HCT116 (cell line): Measurements from ENCODE around the gene CDK5R1. TPM values are rescaled to one million over a fixed set of nuclear protein-coding genes. Genes with fewer than 3 reads are reported as not detected.

Experiments used
- ATAC-seq: fragments of 200-7000 bp; cut with Tn5 transposase; 2 replicates; pipeline ENCODE4 v1.9.1; 2020; ENCODE audit warnings: mild to moderate bottlenecking, moderate library complexity
- BruUV-seq: library from RNA; stranded (reverse); fragments of 400-500 nt; replicated peaks from 2 replicates; lab custom pipeline; 2021; lab: Mats Ljungman, UMichigan
- CTCF ChIA-PET: fragments of 300-600 bp; sonication (Branson Sonifier 250); formaldehyde crosslinking; loops from one replicate; lab custom pipeline; 2021; ENCODE audit warnings: antibody characterized with exemption; lab: Charles Lee
- POLR2A ChIA-PET: fragments of 300-600, 350-600 bp; sonication (Branson Sonifier 250); formaldehyde crosslinking; loops from one replicate; lab custom pipeline; 2021; ENCODE audit warnings: antibody characterized with exemption; lab: Charles Lee
- RAD21 ChIA-PET, 2 experiments: fragments of 300-600 bp; sonication (Branson Sonifier 250); formaldehyde crosslinking; loops; one replicate each; lab custom pipeline; 2023; ENCODE audit warnings: low total read pairs in 2 of 2; ENCODE audit not compliant: uncharacterized antibody in 2 of 2, unreplicated experiment in 2 of 2, low non-redundant PET in 1 of 2; lab: Charles Lee
- DNase-seq: peaks from one replicate; pipeline ENCODE4 v3.0.0-alpha.2; 2010; ENCODE audit warnings: low read depth, low spot score
- H2AFZ ChIP-seq: fragments of 200-600 bp; shearing (Covaris generic), sonication (generic); 2 replicates; pipeline ENCODE4 v1.6.1; 2017; ENCODE audit warnings: low read depth, mixed run types, mixed read lengths, antibody characterized with exemption, low read length; ENCODE audit not compliant: poor library complexity, severe bottlenecking
- H3K27ac ChIP-seq: 2 replicates; pipeline ENCODE4 v1.5.1; 2012; ENCODE audit warnings: low read depth, low read length
- H3K27me3 ChIP-seq: fragments of 200-600 bp; sonication (generic); 2 replicates; pipeline ENCODE4 v1.6.1; 2016; ENCODE audit warnings: mixed run types, low read length, mixed read lengths; ENCODE audit not compliant: insufficient read depth
- H3K36me3 ChIP-seq, 2 experiments: fragments of 200-500 bp in 1 of 2; fragments of 200-600 bp in 1 of 2; sonication (Bioruptor generic) in 1 of 2; sonication (generic) in 1 of 2; 2 replicates each; pipeline versions ENCODE4 v1.5.1 to v1.6.1; 2014 to 2016; ENCODE audit warnings: low read length in 2 of 2, inconsistent platforms in 1 of 2, mixed read lengths in 1 of 2, mixed run types in 1 of 2; ENCODE audit not compliant: insufficient read depth in 2 of 2, control insufficient read depth in 1 of 2
- H3K4me1 ChIP-seq, 2 experiments: fragments of 200-600 bp in 1 of 2; sonication (generic) in 1 of 2; 2 replicates each; pipeline versions ENCODE4 v1.5.1 to v1.6.1; 2012 to 2017; ENCODE audit warnings: low read length in 2 of 2, inconsistent platforms in 1 of 2, mild to moderate bottlenecking in 1 of 2, mixed read lengths in 1 of 2, mixed run types in 1 of 2, moderate library complexity in 1 of 2; ENCODE audit not compliant: insufficient read depth in 2 of 2, control insufficient read depth in 1 of 2
- H3K4me2 ChIP-seq: fragments of 200-600 bp; sonication (generic); 2 replicates; pipeline ENCODE4 v1.6.1; 2017; ENCODE audit warnings: mixed run types, low read length, mixed read lengths
- H3K4me3 ChIP-seq, 2 experiments: fragments of 200-600 bp in 1 of 2; sonication (generic) in 1 of 2; replicated peaks in 1 of 2; 2 replicates each; pipeline ENCODE4 v1.5.1; 2011 to 2016; ENCODE audit warnings: low read length in 2 of 2, control low read depth in 1 of 2, low read depth in 1 of 2, mild to moderate bottlenecking in 1 of 2, mixed read lengths in 1 of 2, mixed run types in 1 of 2
- H3K79me2 ChIP-seq: fragments of 200-600 bp; sonication (generic); 2 replicates; pipeline ENCODE4 v1.6.1; 2017; ENCODE audit warnings: mild to moderate bottlenecking, mixed run types, low read length, moderate library complexity, mixed read lengths; ENCODE audit not compliant: insufficient read depth
- H3K9ac ChIP-seq: fragments of 200-600 bp; sonication (generic); 2 replicates; pipeline ENCODE4 v1.6.1; 2016; ENCODE audit warnings: low read length, mixed read lengths
- H3K9me2 ChIP-seq: fragments of 200-600 bp; sonication (generic), shearing (Covaris generic); 2 replicates; pipeline ENCODE4 v1.6.1; 2017; ENCODE audit warnings: mixed run types, mild to moderate bottlenecking, moderate library complexity; ENCODE audit not compliant: insufficient read depth
- H3K9me3 ChIP-seq, 2 experiments: fragments of 200-500 bp in 1 of 2; fragments of 200-600 bp in 1 of 2; sonication (Bioruptor generic) in 1 of 2; sonication (generic) in 1 of 2; 2 replicates each; pipeline ENCODE4 v1.6.1; 2014 to 2017; ENCODE audit warnings: low read length in 2 of 2, mixed read lengths in 2 of 2, inconsistent platforms in 1 of 2, low read depth in 1 of 2, mild to moderate bottlenecking in 1 of 2, mixed run types in 1 of 2, moderate library complexity in 1 of 2; ENCODE audit not compliant: control insufficient read depth in 1 of 2, insufficient read depth in 1 of 2
- H4K20me1 ChIP-seq: fragments of 200-600 bp; sonication (generic), shearing (Covaris generic); 2 replicates; pipeline ENCODE4 v1.6.1; 2017; ENCODE audit warnings: mixed run types, mild to moderate bottlenecking, moderate library complexity; ENCODE audit not compliant: insufficient read depth
- ATF3 ChIP-seq: IDR thresholded peaks from 2 replicates; pipeline ENCODE4 v1.6.1; 2012
- CEBPB ChIP-seq: IDR thresholded peaks from 2 replicates; pipeline ENCODE4 v1.6.1; 2012; ENCODE audit warnings: low read depth
- EGR1 ChIP-seq: IDR thresholded peaks from 2 replicates; pipeline ENCODE4 v1.6.1; 2012; ENCODE audit warnings: low read depth
- EZH2 ChIP-seq: fragments of 200-600 bp; sonication (generic); IDR thresholded peaks from 2 replicates; pipeline ENCODE4 v1.6.1; 2017; ENCODE audit warnings: antibody characterized with exemption, mixed run types
- EZH2phosphoT487 ChIP-seq: fragments of 200-600 bp; IDR thresholded peaks from 2 replicates; pipeline ENCODE4 v1.6.1; 2018; ENCODE audit warnings: antibody characterized with exemption, borderline replicate concordance
- FOSL1 ChIP-seq: IDR thresholded peaks from 2 replicates; pipeline ENCODE4 v1.6.1; 2012; ENCODE audit warnings: low read depth
- JUND ChIP-seq: IDR thresholded peaks from 2 replicates; pipeline ENCODE4 v1.6.1; 2012
- MAX ChIP-seq: IDR thresholded peaks from 2 replicates; pipeline ENCODE4 v1.6.1; 2012
- POLR2A ChIP-seq: IDR thresholded peaks from 2 replicates; pipeline ENCODE4 v1.7.0; 2011; ENCODE audit warnings: borderline replicate concordance; ENCODE audit not compliant: insufficient read depth, insufficient read length; ENCODE audit errors: extremely low read depth
- POLR2AphosphoS5 ChIP-seq: IDR thresholded peaks from 2 replicates; pipeline ENCODE4 v1.6.1; 2011; ENCODE audit warnings: mild to moderate bottlenecking, low read depth, low read length, moderate library complexity
- RAD21 ChIP-seq: IDR thresholded peaks from 2 replicates; pipeline ENCODE4 v1.6.1; 2012; ENCODE audit warnings: low read depth, mild to moderate bottlenecking
- REST ChIP-seq: IDR thresholded peaks from 2 replicates; pipeline ENCODE4 v1.6.1; 2012; ENCODE audit warnings: low read depth
- SIN3A ChIP-seq: IDR thresholded peaks from 2 replicates; pipeline ENCODE4 v1.6.1; 2012; ENCODE audit warnings: low read depth
- YY1 ChIP-seq: IDR thresholded peaks from 2 replicates; pipeline ENCODE4 v1.6.1; 2011; ENCODE audit warnings: low read length, low read depth, moderate library complexity, mild to moderate bottlenecking; ENCODE audit not compliant: insufficient replicate concordance; ENCODE audit errors: extremely low read depth
- ZFX ChIP-seq: fragments of 450-650 bp; IDR thresholded peaks from 2 replicates; pipeline ENCODE4 v1.6.1; 2017
- intact Hi-C: fragments of 100-400 bp; cut with micrococcal nuclease; formaldehyde crosslinking; loops from 2 replicates; pipeline ENCODE4 v1.10.0; 2022
- total RNA-seq: library from RNA; stranded (reverse); gene quantifications from one replicate; pipeline ENCODE4 v1.2.1, GENCODE V29; 2021; ENCODE audit not compliant: unreplicated experiment

The CDK5R1 gene
- total RNA-seq, 1 experiment from 2014 or later = 5.4 TPM

DNA sequence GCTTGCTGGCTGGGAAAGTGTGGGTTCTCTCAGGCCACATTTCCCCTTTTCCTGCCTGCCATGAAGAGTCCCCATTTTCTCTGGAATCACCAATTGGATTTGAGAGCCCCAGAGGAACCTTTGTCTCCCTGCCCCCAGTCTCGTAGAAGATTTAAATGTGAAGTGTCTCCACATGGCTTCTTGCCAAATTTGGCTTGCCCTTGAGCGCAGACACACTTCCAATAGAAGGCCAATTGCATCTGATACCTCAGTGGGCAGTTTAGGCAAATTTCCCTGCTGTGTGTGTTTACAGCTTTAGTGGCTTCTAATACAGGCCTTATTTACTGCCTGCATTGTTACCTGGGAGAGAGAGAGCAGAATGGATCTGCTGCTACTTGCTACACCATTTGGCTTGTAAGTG, 29.7 kb downstream of the CDK5R1 start:
- Histone ChIP-seq H3K79me2 (no peaks in the 10 kb centered on the region), H2AFZ (no peak overlapping the region), H3K9me3 (no peaks in the 10 kb centered on the region), H3K27ac (no peak overlapping the region), H3K9ac (no peak overlapping the region)
- RAD21 ChIA-PET = no interaction called here
- intact Hi-C loops = loop anchor here (10.0 kb wide), 1 partner anchor 62 kb away; no protein-coding TSS in a partner anchor
- TF ChIP-seq POLR2A = no peak
- no peak for TF ChIP-seq FOSL1
- no peak for TF ChIP-seq CEBPB
- no peak for TF ChIP-seq MAX
- TF ChIP-seq JUND = no peak
- no peak for TF ChIP-seq EZH2
- TF ChIP-seq POLR2AphosphoS5 = no peak
- TF ChIP-seq EGR1 = no peak
- TF ChIP-seq RAD21 = no peak
- no peak for TF ChIP-seq EZH2phosphoT487
- TF ChIP-seq ZFX = no peak
- TF ChIP-seq SIN3A = no peak
- TF ChIP-seq ATF3 = no peak
- no peak for TF ChIP-seq REST
- no peak for TF ChIP-seq YY1
- TF ChIP-seq, all 23 proteins: peak for 0
- no peak for ATAC-seq
- H3K9me2 ChIP-seq = no peaks in the 10 kb centered on the region
- ChIA-PET CTCF (no interaction called here), POLR2A (no interaction called here)
- no peak overlapping the region for H3K4me2 ChIP-seq
- H3K36me3 ChIP-seq = no peaks in the 10 kb centered on the region
- no peak for DNase-seq
- no TSS peak for BruUV-seq
- H3K4me3 ChIP-seq = no peak overlapping the region
- peaks cover 8 to 11% of the 10 kb centered on the region in 2 experiments for H3K4me1 ChIP-seq
- H4K20me1 ChIP-seq = no peaks in the 10 kb centered on the region
- H3K27me3 ChIP-seq = no peaks in the 10 kb centered on the region
